Neural cell (in vitro differentiated cells): ENCODE data around the gene ADCY5.

Source experiments
- CTCF ChIP-seq: fragments of 450-650 bp; IDR thresholded peaks from 2 replicates; pipeline ENCODE4 v1.5.1; 2014; ENCODE audit warnings: antibody characterized with exemption, mild to moderate bottlenecking, moderate library complexity; ENCODE audit not compliant: poor library complexity, severe bottlenecking
- EZH2 ChIP-seq: fragments of 200-600, 300-800 bp; shearing (Covaris generic), sonication (generic); IDR thresholded peaks from 2 replicates; pipeline ENCODE4 v1.6.1; 2014; ENCODE audit warnings: antibody characterized with exemption, low read length, borderline replicate concordance, mild to moderate bottlenecking; ENCODE audit not compliant: insufficient read depth, poor library complexity, severe bottlenecking
- POLR2AphosphoS5 ChIP-seq: IDR thresholded peaks from 2 replicates; pipeline ENCODE4 v1.6.1; 2012
- REST ChIP-seq: IDR thresholded peaks from 2 replicates; pipeline ENCODE4 v1.6.1; 2012; ENCODE audit warnings: borderline replicate concordance
- TAF1 ChIP-seq: IDR thresholded peaks from 2 replicates; pipeline ENCODE4 v1.6.1; 2012; ENCODE audit warnings: low read depth

DNA sequence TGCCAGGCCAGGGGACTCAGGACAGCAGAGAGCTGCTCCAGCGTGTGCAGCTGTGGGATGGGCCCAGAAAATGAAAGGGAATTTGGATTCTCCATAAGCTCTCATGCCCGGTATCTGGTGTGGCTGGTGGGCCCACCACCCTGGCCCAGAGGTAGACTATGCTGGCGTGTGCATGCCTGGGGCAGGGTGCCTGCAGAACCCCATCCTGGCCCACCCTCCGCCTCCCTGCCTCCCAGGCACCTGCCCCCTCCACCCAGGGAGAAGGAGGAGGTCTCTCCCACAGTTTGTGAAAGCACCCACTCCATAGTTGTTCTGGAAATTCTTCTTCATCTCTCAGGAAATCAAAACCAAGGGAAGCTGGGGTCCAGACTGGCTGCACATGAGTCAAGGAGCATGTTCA lies 112.9 kb downstream of the ADCY5 start:
- TF ChIP-seq CTCF (no peak), TAF1 (no peak), POLR2AphosphoS5 (no peak), REST (no peak), EZH2 (no peak)
